KMS-11 (cell line): ENCODE data around the gene NUMA1.

Experiments
- H2AFZ ChIP-seq: fragments of 200-600 bp; sonication (generic); 2 replicates; pipeline ENCODE4 v1.6.1; 2016; ENCODE audit warnings: antibody characterized with exemption, mixed run types, low read depth
- H3K27ac ChIP-seq: fragments of 200-600 bp; sonication (generic); 2 replicates; pipeline ENCODE4 v1.6.1; 2016; ENCODE audit warnings: mild to moderate bottlenecking, mixed run types
- H3K27me3 ChIP-seq: fragments of 200-600 bp; sonication (generic); 2 replicates; pipeline ENCODE4 v1.6.1; 2017; ENCODE audit warnings: mild to moderate bottlenecking, low read depth, mixed run types, moderate library complexity; ENCODE audit not compliant: insufficient read depth
- H3K36me3 ChIP-seq: fragments of 200-600 bp; sonication (generic); 2 replicates; pipeline ENCODE4 v1.6.1; 2017; ENCODE audit warnings: mild to moderate bottlenecking, mixed run types; ENCODE audit not compliant: insufficient read depth
- H3K4me1 ChIP-seq: fragments of 200-600 bp; sonication (generic); 2 replicates; pipeline ENCODE4 v1.6.1; 2016; ENCODE audit warnings: mild to moderate bottlenecking, low read depth, mixed run types; ENCODE audit not compliant: poor library complexity, severe bottlenecking
- H3K4me2 ChIP-seq: fragments of 200-600 bp; sonication (generic); 2 replicates; pipeline ENCODE4 v1.7.0; 2016; ENCODE audit warnings: mild to moderate bottlenecking, mixed run types
- H3K4me3 ChIP-seq: fragments of 200-600 bp; sonication (generic); IDR thresholded peaks from 2 replicates; pipeline ENCODE4 v1.6.1; 2017; ENCODE audit warnings: low read depth, low read length, mixed read lengths; ENCODE audit not compliant: insufficient read depth
- H3K79me2 ChIP-seq: fragments of 200-600 bp; sonication (generic); 2 replicates; pipeline ENCODE4 v1.6.1; 2016; ENCODE audit warnings: low read depth, mixed run types; ENCODE audit not compliant: insufficient read depth
- H3K9ac ChIP-seq: fragments of 200-600 bp; sonication (generic); 2 replicates; pipeline ENCODE4 v1.6.1; 2016; ENCODE audit warnings: mild to moderate bottlenecking, mixed run types
- H4K20me1 ChIP-seq: fragments of 200-600 bp; sonication (generic); 2 replicates; pipeline ENCODE4 v1.6.1; 2016; ENCODE audit warnings: mild to moderate bottlenecking, mixed run types; ENCODE audit not compliant: insufficient read depth
- CTCF ChIP-seq: fragments of 200-600 bp; sonication (generic); conservative IDR thresholded peaks from 2 replicates; pipeline ENCODE4 v1.6.1; 2017; ENCODE audit warnings: low read depth, mild to moderate bottlenecking, antibody characterized with exemption, low read length, moderate library complexity, mixed read lengths

NUMA1 gene

GRCh38 chr11:71988050-71988449 lies 92.3 kb downstream of the NUMA1 start:
- Histone ChIP-seq H3K4me2 (no peak overlapping the region), H3K4me3 (no peak overlapping the region), H3K9ac (no peak overlapping the region), H3K79me2 (no peaks in the 10 kb centered on the region), H2AFZ (no peak overlapping the region), H3K27me3 (no peaks in the 10 kb centered on the region), H3K4me1 (no peaks in the 10 kb centered on the region), H4K20me1 (no peaks in the 10 kb centered on the region), H3K36me3 (no peaks in the 10 kb centered on the region), H3K27ac (no peak overlapping the region)
- no peak for TF ChIP-seq CTCF

- Histone ChIP-seq H4K20me1 (no peaks in the 10 kb centered on the region), H3K9ac (no peak overlapping the region), H2AFZ (no peak overlapping the region), H3K27ac (no peak overlapping the region), H3K79me2 (no peaks in the 10 kb centered on the region), H3K4me3 (no peak overlapping the region), H3K4me2 (no peak overlapping the region), H3K36me3 (no peaks in the 10 kb centered on the region), H3K4me1 (no peaks in the 10 kb centered on the region), H3K27me3 (no peaks in the 10 kb centered on the region)
- no peak for TF ChIP-seq CTCF
These were observed 92.8 kb downstream of the NUMA1 start for GRCh38 chr11:71987521-71987920.

- TF ChIP-seq CTCF = no peak
- Histone ChIP-seq H3K9ac (no peak overlapping the region), H3K27me3 (no peaks in the 10 kb centered on the region), H3K4me3 (no peak overlapping the region), H2AFZ (no peak overlapping the region), H3K79me2 (no peaks in the 10 kb centered on the region), H3K4me2 (no peak overlapping the region), H3K36me3 (no peaks in the 10 kb centered on the region), H3K4me1 (no peaks in the 10 kb centered on the region), H3K27ac (no peak overlapping the region), H4K20me1 (no peaks in the 10 kb centered on the region)
These were observed 94.2 kb downstream of the NUMA1 start for GRCh38 chr11:71986131-71986530.

GRCh38 chr11:71979602-71980001 lies 100.7 kb downstream of the NUMA1 start:
- Histone ChIP-seq H3K79me2 (no peaks in the 10 kb centered on the region), H3K9ac (no peak overlapping the region), H3K4me1 (no peaks in the 10 kb centered on the region), H3K27ac (no peak overlapping the region), H3K36me3 (no peaks in the 10 kb centered on the region; the same call in 1 of the 2 replicates), H3K27me3 (no peaks in the 10 kb centered on the region), H2AFZ (no peak overlapping the region), H3K4me3 (no peak overlapping the region), H3K4me2 (no peak overlapping the region), H4K20me1 (no peaks in the 10 kb centered on the region)
- TF ChIP-seq CTCF = no peak
